Measurements from ENCODE around the gene TRPM6.

Gene TRPM6

DNA sequence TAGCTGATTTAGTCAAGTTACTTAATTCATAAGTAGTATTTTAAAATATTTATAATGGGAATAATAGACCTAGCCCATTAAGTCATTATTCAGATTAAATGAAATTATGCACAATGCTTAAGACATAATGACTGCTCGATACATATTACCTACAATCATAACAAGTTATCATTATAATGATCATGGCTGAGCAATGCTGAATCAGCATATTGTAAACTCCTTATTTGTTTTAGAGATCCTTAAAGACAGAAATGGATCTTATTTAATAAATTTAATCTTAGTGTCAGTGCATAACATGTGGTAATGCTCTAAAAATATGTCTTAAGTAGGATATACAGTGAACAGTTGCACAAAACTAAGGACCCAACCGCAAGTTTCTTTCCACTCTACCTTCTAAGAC lies 169.0 kb downstream of the TRPM6 start:
- DNase-seq = no peak

DNA sequence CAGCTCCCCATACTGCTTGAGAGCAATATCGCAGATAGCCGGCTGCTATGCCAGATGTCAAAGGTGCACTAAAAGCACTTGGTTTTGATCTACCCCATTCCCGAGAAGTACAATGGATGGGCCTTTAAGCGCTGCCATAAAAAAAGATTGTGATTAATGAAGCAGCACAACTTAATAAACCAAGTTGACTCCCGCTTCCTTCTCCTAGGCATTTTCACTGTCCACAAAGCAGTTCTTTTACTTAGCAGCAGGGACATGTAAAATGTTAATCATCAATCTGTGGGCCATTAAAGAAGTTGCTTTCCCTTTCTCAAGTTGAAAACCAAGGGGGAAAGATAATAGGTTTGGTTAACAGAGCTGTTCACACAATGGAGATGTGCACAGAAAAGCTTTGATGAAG lies 176.4 kb downstream of the TRPM6 start:
- no peak for DNase-seq

- no peak for DNase-seq
These were observed 190.2 kb downstream of the TRPM6 start for GRCh38 chr9:74697535-74697934.

- no peak for DNase-seq
These were observed 191.2 kb downstream of the TRPM6 start for GRCh38 chr9:74696520-74696919.

DNA sequence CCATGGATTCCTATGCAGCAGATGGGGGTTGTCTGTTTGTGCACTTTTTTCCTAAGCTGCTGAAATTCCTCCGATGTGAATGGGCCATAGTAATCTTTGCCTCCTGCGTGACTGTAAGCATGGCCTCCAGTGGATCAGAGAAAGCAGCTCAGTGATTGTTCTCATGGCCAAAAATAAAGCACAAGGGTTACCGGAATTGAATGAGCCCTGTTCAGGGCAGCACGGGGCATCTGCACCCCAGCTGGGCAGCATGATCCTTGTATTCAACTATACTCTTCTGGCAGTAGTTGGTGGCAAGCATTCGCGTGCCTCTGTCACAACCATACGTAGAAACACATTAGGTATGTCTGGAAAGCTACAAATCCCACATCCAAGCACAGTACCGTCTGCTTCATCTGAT lies 196.7 kb downstream of the TRPM6 start:
- no peak for DNase-seq

- no peak for DNase-seq
These were observed 204.4 kb downstream of the TRPM6 start for GRCh38 chr9:74683322-74683721.

DNA sequence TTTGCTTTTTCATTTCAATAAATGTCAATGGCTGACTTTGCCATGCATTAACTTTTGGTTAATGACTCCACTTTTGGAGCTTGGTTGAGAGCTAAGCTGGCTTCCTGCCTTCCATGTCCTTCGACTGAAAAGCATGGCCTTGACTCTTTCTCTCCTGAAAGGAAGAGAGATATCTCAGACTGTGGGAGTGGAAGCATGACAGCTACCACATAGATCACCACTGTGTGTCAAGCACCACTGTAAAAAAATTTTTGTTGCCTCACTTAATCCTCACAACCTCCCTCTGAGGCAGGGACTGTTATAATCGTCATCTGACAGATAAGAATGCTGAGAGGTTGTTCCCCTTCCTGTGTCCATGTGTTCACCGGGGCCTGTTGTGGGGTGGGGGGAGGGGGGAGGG lies 205.8 kb downstream of the TRPM6 start:
- DNase-seq = no peak

DNA sequence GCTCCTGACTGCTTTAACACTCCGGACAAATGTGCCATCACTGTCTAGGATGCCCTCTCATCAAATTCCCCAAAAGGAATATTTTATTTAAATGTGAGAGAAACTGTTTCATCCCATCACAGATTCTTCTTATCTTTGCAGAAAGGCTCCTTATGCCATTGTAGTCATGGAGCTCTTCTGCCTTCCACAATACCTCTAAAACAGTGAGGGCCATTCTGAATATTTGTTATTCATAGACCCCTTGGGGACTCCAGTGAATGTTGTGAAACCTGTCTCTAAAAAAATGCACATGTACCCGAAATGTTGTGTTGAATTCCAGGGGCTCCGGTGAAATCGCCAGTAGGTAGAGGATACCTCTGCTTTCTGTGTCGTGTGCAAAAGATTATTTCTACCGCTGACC lies 213.6 kb downstream of the TRPM6 start:
- no peak for DNase-seq
